DOHH2 (cell line): Measurements from ENCODE around the gene CREG2.

Experiments used
- H3F3A ChIP-seq: fragments of 200-600 bp; sonication (generic), shearing (Covaris generic); 2 replicates; pipeline ENCODE4 v1.6.0; 2016; ENCODE audit warnings: antibody characterized with exemption, mild to moderate bottlenecking; ENCODE audit not compliant: control insufficient read depth, insufficient read depth
- H3K27ac ChIP-seq: fragments of 200-600 bp; sonication (generic); 2 replicates; pipeline ENCODE4 v1.5.1; 2014; ENCODE audit warnings: low read depth, mild to moderate bottlenecking, low read length, moderate library complexity
- H3K27me3 ChIP-seq: fragments of 200-600 bp; sonication (generic); 2 replicates; pipeline ENCODE4 v1.6.1; 2014; ENCODE audit warnings: mild to moderate bottlenecking, low read length, mixed read lengths; ENCODE audit not compliant: control insufficient read depth
- H3K36me3 ChIP-seq: fragments of 200-600 bp; sonication (generic); 2 replicates; pipeline ENCODE4 v1.6.1; 2014; ENCODE audit warnings: mild to moderate bottlenecking, low read length, moderate library complexity, mixed read lengths; ENCODE audit not compliant: control insufficient read depth
- H3K4me1 ChIP-seq: fragments of 200-600 bp; sonication (generic); 2 replicates; pipeline ENCODE4 v1.6.1; 2014; ENCODE audit warnings: mild to moderate bottlenecking, low read length, mixed read lengths; ENCODE audit not compliant: control insufficient read depth
- H3K4me2 ChIP-seq: fragments of 200-600 bp; sonication (generic); 2 replicates; pipeline ENCODE4 v1.6.0; 2014; ENCODE audit warnings: mild to moderate bottlenecking, low read length, moderate library complexity
- H3K4me3 ChIP-seq: fragments of 200-600 bp; sonication (generic); 2 replicates; pipeline ENCODE4 v1.5.1; 2014; ENCODE audit warnings: mild to moderate bottlenecking, low read length, mixed read lengths
- H3K79me2 ChIP-seq: fragments of 200-600 bp; sonication (generic); 2 replicates; pipeline ENCODE4 v1.6.1; 2014; ENCODE audit warnings: mild to moderate bottlenecking, low read length, mixed read lengths; ENCODE audit not compliant: control insufficient read depth
- H3K9me2 ChIP-seq: fragments of 200-600 bp; sonication (generic); replicated peaks from 2 replicates; pipeline ENCODE4 v1.6.1; 2014; ENCODE audit warnings: mild to moderate bottlenecking, low read length, mixed read lengths; ENCODE audit not compliant: control insufficient read depth
- H3K9me3 ChIP-seq: fragments of 200-600 bp; sonication (generic); 2 replicates; pipeline ENCODE4 v1.6.1; 2014; ENCODE audit warnings: antibody characterized with exemption, low read length, mixed read lengths; ENCODE audit not compliant: control insufficient read depth, insufficient read depth
- H4K20me1 ChIP-seq: fragments of 200-600 bp; sonication (generic); 2 replicates; pipeline ENCODE4 v1.6.0; 2014; ENCODE audit warnings: low read depth, mild to moderate bottlenecking, antibody characterized with exemption, low read length, moderate library complexity; ENCODE audit not compliant: control insufficient read depth, insufficient read depth
- CTCF ChIP-seq: fragments of 200-600 bp; sonication (generic); IDR thresholded peaks from one replicate; pipeline ENCODE4 v1.5.1; 2014; ENCODE audit warnings: antibody characterized with exemption, mild to moderate bottlenecking, low read depth, low read length; ENCODE audit not compliant: poor library complexity, severe bottlenecking
- EZH2phosphoT487 ChIP-seq: fragments of 200-600 bp; sonication (generic); IDR thresholded peaks from 2 replicates; pipeline ENCODE4 v1.6.1; 2017; ENCODE audit warnings: borderline replicate concordance, mild to moderate bottlenecking, antibody characterized with exemption, low read length, moderate library complexity, mixed read lengths

Gene CREG2

GRCh38 chr2:101300164-101300563, 87.1 kb downstream of the CREG2 start:
- Histone ChIP-seq H3K4me2 (no peak overlapping the region), H3K4me1 (no peaks in the 10 kb centered on the region)

GRCh38 chr2:101299604-101300003, 87.7 kb downstream of the CREG2 start:
- Histone ChIP-seq H3F3A (no peaks in the 10 kb centered on the region), H3K36me3 (no peaks in the 10 kb centered on the region), H3K9me2 (no peaks in the 10 kb centered on the region), H3K27ac (no peak overlapping the region), H3K79me2 (peaks cover 43% of the 10 kb centered on the region), H3K4me2 (no peak overlapping the region), H4K20me1 (0 out of 2 replicates have a peak, but pooled peaks cover 9% of the 10 kb centered on the region), H3K4me3 (no peak overlapping the region), H3K9me3 (no peaks in the 10 kb centered on the region), H3K27me3 (no peaks in the 10 kb centered on the region), H3K4me1 (no peaks in the 10 kb centered on the region)
- TF ChIP-seq CTCF (no peak), EZH2phosphoT487 (no peak)

More at GRCh38 chr2:101300164-101300563, 87.1 kb downstream of the CREG2 start:
- H3K27me3 ChIP-seq, result no peaks in the 10 kb centered on the region
- H3K79me2 ChIP-seq, result peaks cover 45% of the 10 kb centered on the region
- H3K27ac ChIP-seq, result no peak overlapping the region
- H3K4me3 ChIP-seq, result no peak overlapping the region
- no peaks in the 10 kb centered on the region for H3F3A ChIP-seq
- H3K9me3 ChIP-seq, result no peaks in the 10 kb centered on the region
- TF ChIP-seq CTCF (no peak), EZH2phosphoT487 (no peak)
- H4K20me1 ChIP-seq, result 0 out of 2 replicates have a peak, but pooled peaks cover 9% of the 10 kb centered on the region
- no peaks in the 10 kb centered on the region for H3K9me2 ChIP-seq
- no peaks in the 10 kb centered on the region for H3K36me3 ChIP-seq

- Histone ChIP-seq H3K9me2 (no peaks in the 10 kb centered on the region), H3K4me1 (no peaks in the 10 kb centered on the region), H3K9me3 (no peaks in the 10 kb centered on the region), H3K27me3 (no peaks in the 10 kb centered on the region), H3K79me2 (peaks cover 32% of the 10 kb centered on the region), H3F3A (no peaks in the 10 kb centered on the region), H3K27ac (no peak overlapping the region), H4K20me1 (0 out of 2 replicates have a peak, but pooled peaks cover 9% of the 10 kb centered on the region), H3K36me3 (no peaks in the 10 kb centered on the region), H3K4me2 (no peak overlapping the region), H3K4me3 (no peak overlapping the region)
- no peak for TF ChIP-seq CTCF
- no peak for TF ChIP-seq EZH2phosphoT487
Measured at GRCh38 chr2:101297383-101297782, 89.9 kb downstream of the CREG2 start.
